ENCODE measurements around the gene DNAAF6. TPM values are rescaled to one million over a fixed set of nuclear protein-coding genes. Genes with fewer than 3 reads are reported as not detected.
"Not testable (repeated sequence)": the region's sequence is repeated elsewhere in the genome, so short reads cannot be mapped to it uniquely, and the experiment has no call there.

DNAAF6 gene
- not detected for polyA plus RNA-seq

DNA sequence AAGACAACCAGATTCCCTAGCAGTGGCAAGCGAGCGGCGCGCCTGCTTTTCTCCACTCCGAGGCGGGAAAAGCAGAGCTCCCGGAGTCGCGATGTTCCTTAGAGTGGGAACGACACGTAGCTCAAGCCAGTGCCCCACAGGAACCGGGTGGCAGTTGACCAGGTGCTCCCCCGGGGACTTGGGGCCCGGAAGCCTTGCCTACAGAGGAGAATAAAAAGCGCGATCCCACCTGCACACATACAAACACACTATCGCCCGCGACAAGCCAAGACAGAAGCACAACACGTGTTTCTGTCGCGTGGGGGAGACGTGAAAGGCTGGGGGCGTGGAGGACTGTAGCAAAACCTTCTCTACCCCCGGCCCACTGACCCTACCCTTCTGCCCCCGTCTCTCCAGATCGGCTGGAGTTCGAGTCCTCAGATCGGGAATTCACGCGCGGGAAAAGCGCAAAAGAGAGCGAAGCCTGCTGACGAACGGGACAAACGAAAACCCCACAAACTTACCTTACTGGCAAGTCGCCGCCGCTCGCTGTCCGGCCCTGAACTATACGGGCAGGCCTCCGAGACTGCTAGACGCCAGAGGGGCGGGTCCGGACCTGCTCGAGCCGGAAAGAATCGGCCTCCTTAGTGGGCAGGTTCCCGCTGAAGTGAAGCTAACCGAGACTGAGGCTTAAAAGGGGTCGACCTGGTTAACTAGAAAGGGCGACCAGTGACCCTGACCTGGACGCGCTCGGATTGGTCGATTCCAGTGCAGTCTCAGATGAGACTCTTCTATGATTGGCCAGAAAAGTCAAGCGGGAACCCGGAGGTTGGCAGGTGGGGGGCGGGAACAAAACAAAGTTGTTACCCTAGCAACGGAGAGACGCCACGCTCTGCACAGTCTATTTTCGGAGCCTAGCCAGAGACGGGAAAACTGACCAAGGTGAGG is at the start of gene DNAAF6, which contains the start of gene NUP62CL:
TSS of gene DNAAF6 (plus strand) at position 842 of the 927 bp plus-strand sequence. CDS start 6,265 bp downstream, outside the sequence.
TSS of gene NUP62CL (minus strand) at position 664 of the 927 bp plus-strand sequence. CDS start 31,287 bp downstream, outside the sequence.
- H3K36me3 Mint-ChIP-seq, result no peaks in the 10 kb centered on the region
- peaks cover 3% of the 10 kb centered on the region in 3 donors for H3K27me3 Mint-ChIP-seq (ENCODE audit: low read depth in 3 of 3)

DNA sequence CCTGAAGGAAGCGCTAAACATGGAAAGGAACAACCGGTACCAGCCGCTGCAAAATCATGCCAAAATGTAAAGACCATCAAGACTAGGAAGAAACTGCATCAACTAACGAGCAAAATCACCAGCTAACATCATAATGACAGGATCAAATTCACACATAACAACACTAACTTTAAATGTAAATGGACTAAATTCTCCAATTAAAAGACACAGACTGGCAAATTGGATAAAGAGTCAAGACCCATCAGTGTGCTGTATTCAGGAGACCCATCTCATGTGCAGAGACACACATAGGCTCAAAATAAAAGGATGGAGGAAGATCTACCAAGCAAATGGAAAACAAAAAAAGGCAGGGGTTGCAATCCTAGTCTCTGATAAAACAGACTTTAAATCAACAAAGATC is 48.8 kb upstream of the DNAAF6 start:
- not testable (repeated sequence) for H3K9me3 Mint-ChIP-seq; H3K27me3 Mint-ChIP-seq (ENCODE audit: low read depth in 3 of 3); H3K36me3 Mint-ChIP-seq; H3K27ac Mint-ChIP-seq; H3K4me1 Mint-ChIP-seq; H3K4me3 Mint-ChIP-seq; DNase-seq

More for the DNA sequence above, at the start of gene DNAAF6, which contains the start of gene NUP62CL:
- peak; percentile 59 to 70 (median 66) for DNase-seq
- H3K27ac Mint-ChIP-seq, result peak within 1 kb of the TSS in 4 of 6 donors; percentile 7 to 67 (median 52)
- H3K4me1 Mint-ChIP-seq, result peaks cover 8 to 16% of the 10 kb centered on the region in 2 donors
- no peaks in the 10 kb centered on the region for H3K9me3 Mint-ChIP-seq
- H3K4me3 Mint-ChIP-seq, result peak within 1 kb of the TSS; percentile 85 to 92 (median 88)

DNA sequence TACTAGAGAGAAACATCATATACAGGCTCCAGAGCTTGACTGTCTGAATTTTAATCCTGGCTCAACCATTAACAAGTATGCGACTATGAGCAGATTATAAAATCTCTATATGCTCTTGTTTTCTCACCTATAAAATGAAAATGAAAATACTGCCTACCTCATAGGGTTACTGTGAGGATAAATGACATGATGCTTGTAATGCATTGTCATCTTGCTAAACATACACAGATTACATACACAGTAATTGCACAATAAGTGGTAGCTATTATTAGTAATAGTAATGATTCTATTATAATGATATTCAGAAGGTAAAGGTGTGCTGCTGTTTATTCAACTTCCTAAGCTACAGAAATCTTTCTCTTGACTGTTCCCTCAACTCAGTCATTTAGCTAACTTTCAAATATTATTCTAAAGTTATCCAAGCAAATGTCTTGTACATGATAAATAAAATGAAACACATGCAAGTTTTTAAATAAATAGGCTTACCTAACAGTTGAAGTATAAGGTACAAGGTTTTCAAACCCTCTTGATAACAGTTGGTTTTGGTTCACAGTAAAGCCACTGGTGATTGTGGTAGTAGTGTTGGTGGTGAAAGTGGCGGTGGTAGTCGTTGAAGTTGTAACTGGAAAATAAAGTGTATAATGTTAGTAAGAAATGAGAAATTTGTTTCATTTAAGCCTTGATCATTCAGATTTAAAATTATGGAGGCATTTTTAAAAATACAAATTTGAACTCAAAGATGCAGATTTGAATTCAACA is 39.1 kb upstream of the DNAAF6 start:
- H3K27me3 Mint-ChIP-seq (ENCODE audit: low read depth in 3 of 3), result peaks cover 0 to 7% (median 4%) of the 10 kb centered on the region in 3 donors
- H3K36me3 Mint-ChIP-seq, result peaks cover 0 to 3% (median 0%) of the 10 kb centered on the region in 3 donors
- H3K27ac Mint-ChIP-seq, result peak overlapping the region in 3 of 6 donors; percentile 1 to 65 (median 44)
- peak overlapping the region in 3 of 5 donors; percentile 0 to 50 (median 9) for H3K4me3 Mint-ChIP-seq
- DNase-seq, result peak; percentile 39 to 56 (median 52)
- no peaks in the 10 kb centered on the region for H3K9me3 Mint-ChIP-seq
- H3K4me1 Mint-ChIP-seq, result peaks cover 10 to 20% of the 10 kb centered on the region in 2 donors

DNA sequence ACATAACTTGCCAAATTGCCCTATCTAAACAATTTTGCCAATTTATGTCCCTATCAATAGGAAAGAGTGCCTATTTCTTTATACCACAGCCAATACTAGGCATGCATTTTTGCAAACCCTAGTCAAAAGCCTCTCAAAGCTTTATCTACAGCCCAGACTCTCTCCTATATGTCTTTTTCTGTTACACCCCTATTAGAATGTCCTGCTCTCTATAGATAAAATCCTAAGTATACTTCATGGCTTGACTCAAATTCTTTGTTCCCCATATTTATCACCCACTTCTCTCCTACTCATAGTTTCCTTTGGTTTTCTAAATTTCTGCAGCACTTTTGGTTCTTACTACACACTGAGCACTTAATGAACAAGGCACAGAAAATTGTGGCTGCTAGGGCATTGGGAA is 38.2 kb upstream of the DNAAF6 start:
- Mint-ChIP-seq H3K36me3 (peaks cover 0 to 3% (median 0%) of the 10 kb centered on the region in 3 donors), H3K4me3 (no peak overlapping the region), H3K27me3 (ENCODE audit: low read depth in 3 of 3) (peaks cover 0 to 4% (median 4%) of the 10 kb centered on the region in 3 donors), H3K9me3 (no peaks in the 10 kb centered on the region), H3K27ac (no peak overlapping the region), H3K4me1 (peaks cover 10 to 20% of the 10 kb centered on the region in 2 donors)
- no peak for DNase-seq

DNA sequence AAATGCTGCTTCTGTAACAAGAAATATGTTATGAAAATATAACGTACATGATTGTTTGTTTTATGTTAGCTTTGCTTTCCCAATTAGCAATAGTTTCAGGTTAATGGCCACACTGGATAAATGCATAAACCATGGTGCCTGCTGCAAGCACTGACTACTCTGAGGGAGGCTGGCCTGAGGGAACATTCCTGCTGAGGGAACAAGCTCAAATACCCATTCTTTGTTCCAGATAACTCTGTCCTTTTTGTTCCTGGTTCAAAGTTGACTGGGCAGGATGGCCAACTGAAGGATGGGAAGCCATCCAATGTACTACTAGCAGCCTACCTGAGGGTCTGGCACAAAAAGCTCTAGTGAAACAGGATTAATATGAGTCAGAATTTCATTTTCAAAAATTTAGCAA is 37.7 kb upstream of the DNAAF6 start:
- H3K27me3 Mint-ChIP-seq (ENCODE audit: low read depth in 3 of 3), result peaks cover 0 to 6% (median 4%) of the 10 kb centered on the region in 3 donors
- H3K4me1 Mint-ChIP-seq, result peaks cover 10 to 20% of the 10 kb centered on the region in 2 donors
- peaks cover 0 to 3% (median 0%) of the 10 kb centered on the region in 3 donors for H3K36me3 Mint-ChIP-seq
- DNase-seq, result no peak
- H3K4me3 Mint-ChIP-seq, result no peak overlapping the region
- H3K9me3 Mint-ChIP-seq, result no peaks in the 10 kb centered on the region
- H3K27ac Mint-ChIP-seq, result no peak overlapping the region

DNA sequence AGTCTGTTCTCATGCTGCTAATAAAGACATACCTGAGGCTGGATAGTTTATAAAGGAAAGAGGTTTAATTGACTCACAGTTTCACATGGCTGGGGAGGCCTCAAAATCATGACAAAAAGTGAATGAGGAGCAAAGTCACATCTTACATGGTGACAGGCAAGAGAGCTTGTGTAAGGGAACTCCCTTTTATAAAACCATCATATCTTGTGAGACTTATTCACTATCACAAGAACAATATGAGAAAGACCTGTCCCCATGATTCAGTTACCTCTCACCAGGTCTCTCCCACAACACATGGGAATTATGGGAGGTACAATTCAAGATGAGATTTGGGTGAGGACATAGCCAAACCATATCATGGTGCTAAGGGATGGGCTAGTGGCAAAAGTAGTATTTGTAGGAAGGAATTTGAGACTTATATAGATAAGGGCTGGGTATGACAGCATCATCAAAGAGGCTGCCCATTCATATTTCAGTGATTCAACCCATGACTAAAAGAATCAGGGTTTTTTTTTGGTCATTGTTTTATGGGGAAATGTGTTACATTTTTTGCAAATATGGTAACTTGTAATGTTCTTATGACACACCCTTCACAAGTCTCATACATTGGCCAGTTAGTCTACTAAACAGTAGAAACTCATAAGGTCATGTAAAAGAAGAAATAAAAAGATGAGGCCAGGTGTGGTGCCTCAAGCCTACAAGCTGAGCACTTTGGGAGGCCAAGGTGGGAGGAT is 34.9 kb upstream of the DNAAF6 start:
- Mint-ChIP-seq H3K4me1 (peaks cover 10 to 20% of the 10 kb centered on the region in 2 donors), H3K27ac (no peak overlapping the region), H3K9me3 (no peaks in the 10 kb centered on the region), H3K27me3 (ENCODE audit: low read depth in 3 of 3) (peaks cover 0 to 6% (median 2%) of the 10 kb centered on the region in 3 donors), H3K36me3 (no peaks in the 10 kb centered on the region), H3K4me3 (no peak overlapping the region)
- no peak for DNase-seq

DNA sequence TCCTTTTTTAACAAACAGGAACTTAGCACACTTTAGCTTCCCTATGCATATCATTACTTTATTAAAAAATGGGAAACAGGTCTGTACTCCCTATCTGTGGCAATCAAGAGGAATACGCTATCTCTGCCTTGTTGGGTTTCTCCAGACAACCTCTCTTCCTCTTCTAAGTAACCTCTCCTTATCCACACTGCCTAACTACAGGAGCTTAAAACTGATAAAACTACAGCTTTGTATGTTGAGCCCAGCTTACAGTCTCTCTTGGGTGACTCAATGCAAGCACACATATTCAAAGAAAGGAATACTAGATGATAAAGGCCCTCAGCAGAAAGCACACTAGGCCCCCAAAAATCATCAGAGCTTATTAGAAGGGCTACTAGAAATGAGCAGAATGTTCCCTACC is 9.1 kb upstream of the DNAAF6 start:
- DNase-seq, result no peak
- H3K9me3 Mint-ChIP-seq, result no peaks in the 10 kb centered on the region
- no peaks in the 10 kb centered on the region for H3K36me3 Mint-ChIP-seq
- no peak overlapping the region for H3K27ac Mint-ChIP-seq
- H3K4me1 Mint-ChIP-seq, result no peaks in the 10 kb centered on the region
- H3K27me3 Mint-ChIP-seq (ENCODE audit: low read depth in 3 of 3), result peaks cover 0 to 2% (median 0%) of the 10 kb centered on the region in 3 donors
- no peak overlapping the region for H3K4me3 Mint-ChIP-seq

DNA sequence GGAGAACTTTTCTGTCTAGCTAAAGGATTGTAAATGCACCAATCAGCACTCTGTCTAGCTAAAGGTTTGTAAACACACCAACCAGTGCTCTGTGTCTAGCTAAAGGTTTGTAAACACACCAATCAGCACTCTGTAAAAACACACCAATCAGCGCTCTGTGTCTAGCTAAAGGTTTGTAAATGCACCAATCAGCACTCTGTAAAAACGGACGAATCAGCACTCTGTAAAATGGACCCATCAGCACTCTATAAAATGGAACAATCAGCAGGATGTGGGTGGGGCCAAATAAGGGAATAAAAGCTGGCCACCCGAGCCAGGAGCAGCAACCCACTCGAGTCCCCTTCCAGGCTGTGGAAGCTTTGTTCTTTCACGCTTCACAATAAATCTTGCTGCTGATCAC is 8.3 kb upstream of the DNAAF6 start:
- H3K36me3 Mint-ChIP-seq; H3K27ac Mint-ChIP-seq; DNase-seq; H3K27me3 Mint-ChIP-seq (ENCODE audit: low read depth in 3 of 3); H3K4me3 Mint-ChIP-seq; H3K9me3 Mint-ChIP-seq; H3K4me1 Mint-ChIP-seq: not testable (repeated sequence)

DNA sequence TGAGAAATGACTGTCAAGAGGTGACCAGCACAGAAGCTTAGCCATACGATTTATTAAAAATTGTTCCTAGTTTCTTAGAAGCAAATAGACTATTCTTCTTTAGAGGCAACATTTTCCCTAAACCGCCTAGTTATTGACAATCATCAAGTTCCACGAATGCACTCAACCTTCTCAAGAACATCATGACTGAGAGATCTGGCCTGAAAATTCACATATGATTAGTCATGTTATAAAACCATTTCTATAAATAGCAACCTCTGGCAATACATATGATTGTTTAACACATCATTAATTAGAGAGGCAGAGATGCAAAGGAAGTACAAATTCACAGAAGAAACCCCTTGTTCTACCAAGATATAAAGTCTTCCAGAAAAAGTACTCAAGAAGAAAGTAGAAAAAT is 6.9 kb upstream of the DNAAF6 start:
- H3K27ac Mint-ChIP-seq, result no peak overlapping the region
- DNase-seq, result no peak
- no peaks in the 10 kb centered on the region for H3K4me1 Mint-ChIP-seq
- H3K36me3 Mint-ChIP-seq, result no peaks in the 10 kb centered on the region
- H3K4me3 Mint-ChIP-seq, result no peak overlapping the region
- peaks cover 0 to 3% (median 2%) of the 10 kb centered on the region in 3 donors for H3K27me3 Mint-ChIP-seq (ENCODE audit: low read depth in 3 of 3)
- no peaks in the 10 kb centered on the region for H3K9me3 Mint-ChIP-seq

DNA sequence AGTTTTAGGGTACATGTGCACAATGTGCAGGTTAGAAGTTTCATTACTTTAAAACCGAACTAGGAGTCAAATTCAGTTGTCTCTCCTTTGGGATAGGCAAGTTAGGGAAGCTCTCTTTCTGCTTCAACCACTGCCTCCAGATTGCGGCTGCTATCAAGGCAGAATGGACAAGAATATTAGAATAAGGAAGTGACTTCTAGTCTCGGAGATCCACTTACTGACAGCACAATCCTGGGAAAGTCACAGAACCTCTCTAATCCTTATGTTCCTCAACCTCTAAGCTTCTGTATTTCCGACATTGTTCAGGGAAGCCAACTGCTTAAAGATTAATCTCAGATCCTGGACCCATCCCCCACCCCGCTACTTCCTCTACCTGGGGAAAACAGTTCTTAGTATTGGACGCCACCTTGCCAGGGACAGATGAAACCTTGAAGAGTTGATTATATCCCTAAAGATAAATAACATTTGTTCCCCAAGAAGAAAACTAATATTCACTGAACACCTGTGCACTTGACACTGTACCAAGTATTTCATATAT is 2.3 kb upstream of the DNAAF6 start:
- Mint-ChIP-seq H3K4me1 (peaks cover 8 to 16% of the 10 kb centered on the region in 2 donors), H3K36me3 (no peaks in the 10 kb centered on the region), H3K9me3 (no peaks in the 10 kb centered on the region), H3K4me3 (no peak overlapping the region), H3K27ac (no peak overlapping the region), H3K27me3 (ENCODE audit: low read depth in 3 of 3) (peaks cover 0 to 3% (median 3%) of the 10 kb centered on the region in 3 donors)
- no peak for DNase-seq

DNA sequence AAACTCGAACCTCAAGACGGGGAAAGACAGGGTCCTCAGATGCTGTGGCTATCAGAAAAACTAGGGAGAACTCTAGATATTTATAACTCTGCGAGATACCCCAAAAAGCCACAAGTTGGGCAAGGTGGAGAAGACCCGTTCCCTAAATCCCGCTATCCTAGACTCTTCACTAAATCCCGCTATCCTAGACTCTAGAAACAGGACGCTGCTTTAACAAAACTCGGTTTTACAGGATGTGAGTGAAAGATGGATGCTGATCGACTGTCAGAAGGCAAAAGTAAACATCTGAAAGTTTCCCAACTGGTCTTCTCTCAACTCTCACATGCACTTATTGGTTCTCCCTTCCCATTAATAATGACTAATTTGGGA is 270 bp downstream of the DNAAF6 start:
- DNase-seq, result no peak
- peak overlapping the region; percentile 85 to 92 (median 88) for H3K4me3 Mint-ChIP-seq
- H3K9me3 Mint-ChIP-seq, result no peaks in the 10 kb centered on the region
- H3K27ac Mint-ChIP-seq, result peak overlapping the region in 1 of 6 donors; percentile 67
- H3K4me1 Mint-ChIP-seq, result peaks cover 8 to 16% of the 10 kb centered on the region in 2 donors
- no peaks in the 10 kb centered on the region for H3K36me3 Mint-ChIP-seq
- H3K27me3 Mint-ChIP-seq (ENCODE audit: low read depth in 3 of 3), result peaks cover 3% of the 10 kb centered on the region in 3 donors

DNA sequence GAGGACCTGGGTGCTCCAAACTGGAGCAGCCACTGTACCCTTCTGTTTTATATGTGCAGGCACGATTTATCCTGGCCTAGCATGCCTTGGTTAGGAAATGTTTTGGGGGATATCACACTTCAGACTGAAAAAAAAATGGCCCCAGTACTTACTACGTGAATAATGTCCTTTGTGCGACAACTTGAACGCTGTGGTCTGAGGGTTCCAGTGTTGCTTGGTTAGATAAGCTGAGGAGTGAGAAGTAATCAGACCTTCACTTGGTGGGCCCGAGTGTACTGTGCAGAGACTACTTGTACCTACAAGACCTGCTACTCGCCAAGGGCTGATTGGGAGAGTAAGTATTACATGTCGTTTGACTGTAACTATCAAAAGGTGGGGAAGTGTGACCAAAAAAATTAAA is 678 bp downstream of the DNAAF6 start:
- Mint-ChIP-seq H3K9me3 (no peaks in the 10 kb centered on the region), H3K27me3 (ENCODE audit: low read depth in 3 of 3) (peaks cover 3% of the 10 kb centered on the region in 3 donors), H3K27ac (no peak overlapping the region), H3K36me3 (no peaks in the 10 kb centered on the region), H3K4me1 (peaks cover 8 to 16% of the 10 kb centered on the region in 2 donors), H3K4me3 (peak overlapping the region in 1 of 5 donors; percentile 44)
- DNase-seq, result no peak

DNA sequence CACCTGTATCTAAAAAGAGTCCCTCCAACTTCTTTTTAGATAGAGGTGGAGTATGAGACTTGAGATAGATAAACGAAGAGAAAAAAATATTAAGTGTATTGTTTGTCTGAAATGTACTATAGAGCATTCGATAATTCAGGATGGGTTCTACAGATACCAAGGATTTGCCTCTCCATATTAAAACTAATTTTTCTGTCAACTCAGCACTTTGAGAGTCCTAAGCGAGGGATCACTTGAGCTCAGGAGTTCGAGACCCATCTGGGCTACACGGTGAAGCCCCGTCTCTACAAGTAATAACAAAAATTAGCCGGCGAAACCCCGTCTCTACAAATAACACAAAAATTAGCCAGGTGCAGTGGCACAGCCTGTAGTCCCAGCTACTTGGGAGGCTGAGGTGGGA is 1.5 kb downstream of the DNAAF6 start:
- no peaks in the 10 kb centered on the region for H3K36me3 Mint-ChIP-seq
- peaks cover 8 to 16% of the 10 kb centered on the region in 2 donors for H3K4me1 Mint-ChIP-seq
- H3K27me3 Mint-ChIP-seq (ENCODE audit: low read depth in 3 of 3), result peaks cover 3% of the 10 kb centered on the region in 3 donors
- no peak overlapping the region for H3K27ac Mint-ChIP-seq
- H3K9me3 Mint-ChIP-seq, result no peaks in the 10 kb centered on the region
- DNase-seq, result no peak
- no peak overlapping the region for H3K4me3 Mint-ChIP-seq
